Kidney (tissue), 14 donors: ENCODE results near the gene PKNOX2. TPM values are rescaled to one million over a fixed set of nuclear protein-coding genes. Genes with fewer than 3 reads are reported as not detected.

Experiments used
- DNase-seq, 5 donors: peaks; one replicate each; pipeline ENCODE4 v3.0.0-alpha.2; 2013 to 2020
- FAIRE-seq: peaks from 2 replicates; lab custom pipeline; 2012; peaks lifted over from hg19 to GRCh38; lab: Jason Lieb, UNC
- H3K27ac ChIP-seq, 2 donors: one replicate each; pipeline ENCODE4 v1.7.0; 2013; ENCODE audit warnings: low read depth in 2 of 2, low read length in 2 of 2, inconsistent platforms in 1 of 2
- H3K27me3 ChIP-seq: one replicate; pipeline ENCODE4 v1.7.1; 2013; ENCODE audit warnings: low read length, inconsistent platforms; ENCODE audit not compliant: control insufficient read depth, insufficient read depth
- H3K36me3 ChIP-seq, 3 donors: one replicate each; pipeline versions ENCODE4 v1.7.0 to v1.7.1; 2013; ENCODE audit warnings: low read length in 3 of 3, control low read depth in 1 of 3, inconsistent platforms in 1 of 3; ENCODE audit not compliant: insufficient read depth in 3 of 3, control insufficient read depth in 2 of 3
- H3K4me1 ChIP-seq, 3 donors: one replicate each; pipeline versions ENCODE4 v1.7.0 to v1.7.1; 2013; ENCODE audit warnings: low read length in 3 of 3, inconsistent platforms in 1 of 3, low read depth in 1 of 3; ENCODE audit not compliant: control insufficient read depth in 2 of 3, insufficient read depth in 2 of 3
- H3K4me3 ChIP-seq, 3 donors: one replicate each; pipeline versions ENCODE4 v1.7.0 to v1.8.1; 2013; ENCODE audit warnings: low read length in 3 of 3, control low read depth in 1 of 3, inconsistent platforms in 1 of 3
- H3K9ac ChIP-seq, 3 donors: one replicate each; pipeline versions ENCODE4 v1.7.0 to v1.7.1; 2013; ENCODE audit warnings: low read length in 3 of 3, control low read depth in 1 of 3, inconsistent platforms in 1 of 3
- H3K9me3 ChIP-seq, 3 donors: one replicate each; pipeline versions ENCODE4 v1.7.0 to v1.7.1; 2013; ENCODE audit warnings: low read length in 3 of 3, control low read depth in 1 of 3, inconsistent platforms in 1 of 3; ENCODE audit not compliant: control insufficient read depth in 2 of 3, insufficient read depth in 1 of 3
- CTCF ChIP-seq: IDR thresholded peaks from 3 replicates; pipeline ENCODE4 v1.5.1; 2012; ENCODE audit warnings: mild to moderate bottlenecking, moderate library complexity, borderline replicate concordance; ENCODE audit not compliant: insufficient read depth; ENCODE audit errors: extremely low read depth
- intact Hi-C: fragments of 100-400 bp; cut with DNase I; formaldehyde crosslinking; loops from one replicate; pipeline ENCODE4 v1.11.1; 2022
- polyA plus RNA-seq: library from polyadenylated mRNA; stranded (reverse); fragments of 350-450 nt; fragmentation: Illumina TruSeq; extraction: RNeasy Lipid Tissue Mini Kit (QIAGEN cat#74804); gene quantifications from one replicate; pipeline ENCODE4 v1.2.3, GENCODE V29; 2014; ENCODE audit warnings: low read depth, low replicate concordance; ENCODE audit not compliant: insufficient read depth
- total RNA-seq: library from RNA; stranded (reverse); fragmentation: NEBNext Ultra II Directional; extraction: Animal tissue kit (Norgen Biotek cat#: 25700); gene quantifications from one replicate; pipeline ENCODE4 v1.2.1, GENCODE V29; 2021
- donor health status: control.
- donor health status: control.
- donor health status: control.
- donor health status: control.
- donor health status: control.
- donor health status: DM: yes; HTN: yes; CAD: no.
- donor health status: Normal renal cell carcinoma (clear cell type).

Gene PKNOX2
- total and polyA plus RNA-seq, 2 donors from 2014 or later = 1.5 to 6.0 TPM

DNA sequence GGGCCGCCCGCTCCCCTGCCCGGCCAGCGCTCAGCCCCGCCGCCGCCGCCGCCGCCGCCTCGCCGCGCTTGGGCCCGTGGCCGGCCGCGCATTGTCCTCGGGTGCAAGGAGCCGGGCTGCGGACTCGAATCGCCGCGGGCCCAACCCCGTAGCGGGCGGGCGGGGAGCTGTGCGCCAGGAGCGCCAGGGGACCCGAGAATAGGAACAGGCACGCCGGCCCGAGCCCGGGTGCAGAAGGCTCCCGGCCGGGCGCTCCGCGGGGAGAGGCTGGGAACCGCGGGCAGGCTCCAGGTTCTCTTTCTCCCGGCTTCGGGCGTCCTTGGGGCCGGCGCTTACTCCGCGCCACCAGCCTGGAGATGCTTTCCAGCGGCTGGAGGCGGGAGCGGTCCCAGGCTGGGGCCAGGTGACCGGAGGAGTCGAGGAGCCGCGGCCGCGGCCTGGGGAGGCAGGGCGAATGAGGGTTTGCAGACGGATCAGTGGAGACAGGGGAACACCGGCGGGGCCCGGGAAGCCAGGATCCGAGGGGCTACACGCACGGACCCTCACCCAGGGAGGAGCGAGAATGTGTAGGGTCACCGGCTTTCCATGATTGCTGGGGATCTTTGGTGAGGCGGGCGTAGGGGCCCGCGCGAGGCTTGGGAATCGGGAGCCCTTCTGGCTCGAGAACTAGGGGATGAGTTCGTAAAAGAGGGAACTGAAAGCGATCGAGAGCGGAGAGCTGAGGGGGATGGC, 726 bp downstream of the PKNOX2 start:
- peak; percentile 44 to 83 (median 56) for DNase-seq
- Histone ChIP-seq H3K4me1 (peaks cover 0 to 21% (median 13%) of the 10 kb centered on the region in 3 donors), H3K4me3 (peak overlapping the region; percentile 63 to 68 (median 63)), H3K27me3 (no peaks in the 10 kb centered on the region), H3K36me3 (no peaks in the 10 kb centered on the region), H3K9me3 (no peaks in the 10 kb centered on the region), H3K27ac (peak overlapping the region; percentile 3 to 69), H3K9ac (peak overlapping the region in 2 of 3 donors; percentile 51 to 85)
- no peak for TF ChIP-seq CTCF
- intact Hi-C loops = loop anchor here (10.0 kb wide), 1 partner anchor 50 kb away; no protein-coding TSS in a partner anchor
- FAIRE-seq = no peak

DNA sequence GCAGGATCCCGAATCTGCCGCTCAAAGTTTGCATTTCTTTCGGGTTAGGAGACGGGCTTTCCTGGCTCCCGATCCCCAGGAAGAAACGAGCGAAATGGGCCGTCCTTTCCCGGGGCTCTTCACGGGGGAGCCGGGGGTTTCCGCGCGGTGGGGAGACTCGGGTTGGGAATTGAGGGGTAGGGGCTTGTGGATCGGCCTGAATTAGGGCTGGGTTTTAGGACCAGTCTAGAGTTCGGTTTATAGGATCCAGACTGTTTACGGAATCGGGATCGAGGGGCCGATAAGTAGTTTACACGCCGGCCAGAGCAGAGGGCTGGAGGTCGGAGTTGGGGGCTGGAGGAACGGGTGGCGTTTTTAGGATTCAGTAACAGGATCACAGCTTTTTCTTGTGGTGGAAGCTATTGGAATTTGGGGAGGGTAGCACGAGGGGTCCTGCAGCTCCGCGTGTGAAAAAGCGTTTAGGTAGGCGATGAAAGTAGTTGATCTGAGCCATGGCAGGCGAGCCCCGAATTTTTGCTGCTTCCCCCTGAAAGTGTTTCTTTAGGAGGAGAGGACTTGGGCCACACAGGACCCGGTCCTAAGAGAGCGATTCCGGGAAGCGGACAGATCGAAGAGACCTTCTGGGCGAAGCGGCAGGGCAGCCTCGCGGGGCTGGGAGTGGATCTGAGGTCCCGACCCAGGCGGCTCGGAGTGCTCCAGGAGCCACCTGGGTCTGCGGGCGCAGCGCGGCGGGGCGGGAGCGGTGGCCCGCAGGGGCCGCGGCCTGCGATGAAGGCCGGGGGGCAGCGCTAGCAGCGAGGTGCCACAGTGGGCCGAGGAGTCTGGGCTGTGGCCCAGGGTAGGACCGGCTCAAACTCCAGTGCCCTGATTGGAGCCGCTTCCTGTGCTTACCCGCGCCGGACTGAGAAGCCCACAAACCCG, 1.6 kb downstream of the PKNOX2 start:
- Histone ChIP-seq H3K27ac (peak overlapping the region; percentile 50 to 69), H3K9ac (peak overlapping the region; percentile 37 to 85 (median 51)), H3K27me3 (no peaks in the 10 kb centered on the region), H3K4me3 (peak overlapping the region; percentile 63 to 68 (median 63)), H3K9me3 (no peaks in the 10 kb centered on the region), H3K36me3 (no peaks in the 10 kb centered on the region), H3K4me1 (peaks cover 0 to 23% (median 13%) of the 10 kb centered on the region in 3 donors)
- FAIRE-seq (no peak), DNase-seq (peak in 1 of 5 donors; percentile 50)
- TF ChIP-seq CTCF = no peak
- intact Hi-C loops = loop anchor here (10.0 kb wide), 1 partner anchor 49 kb away; no protein-coding TSS in a partner anchor

GRCh38 chr11:125166764-125167291, 2.3 kb downstream of the PKNOX2 start:
- intact Hi-C loops = loop anchor here (10.0 kb wide), 1 partner anchor 48 kb away; no protein-coding TSS in a partner anchor
- Histone ChIP-seq H3K9ac (peak overlapping the region in 2 of 3 donors; percentile 43 to 51), H3K27me3 (no peaks in the 10 kb centered on the region), H3K9me3 (no peaks in the 10 kb centered on the region), H3K4me3 (peak overlapping the region in 2 of 3 donors; percentile 61 to 68), H3K4me1 (peaks cover 0 to 24% (median 13%) of the 10 kb centered on the region in 3 donors), H3K36me3 (no peaks in the 10 kb centered on the region), H3K27ac (peak overlapping the region; percentile 69 to 77)
- DNase-seq (peak in 1 of 5 donors; percentile 74), FAIRE-seq (no peak)
- TF ChIP-seq CTCF = no peak
